HEK293 (cell line): ENCODE measurements around the gene SELENOM.

Source experiments
- CTCF ChIP-seq: fragments of 450-650 bp; formaldehyde crosslinking; IDR thresholded peaks from 2 replicates; pipeline ENCODE4 v1.5.1; 2016; ENCODE audit warnings: missing biosample characterization, missing genetic modification characterization
- MZF1 ChIP-seq: fragments of 450-650 bp; formaldehyde crosslinking; IDR thresholded peaks from 2 replicates; pipeline ENCODE4 v1.5.1; 2017; ENCODE audit warnings: missing biosample characterization, missing genetic modification characterization, borderline replicate concordance
- SALL2 ChIP-seq: fragments of 450-650 bp; formaldehyde crosslinking; IDR thresholded peaks from 2 replicates; pipeline ENCODE4 v1.5.0; 2017; ENCODE audit warnings: missing biosample characterization, mild to moderate bottlenecking, missing genetic modification characterization, borderline replicate concordance
- ZBTB10 ChIP-seq: fragments of 450-650 bp; formaldehyde crosslinking; IDR thresholded peaks from 2 replicates; pipeline ENCODE4 v1.5.1; 2016; ENCODE audit warnings: missing biosample characterization, missing genetic modification characterization
- ZNF121 ChIP-seq: fragments of 450-650 bp; formaldehyde crosslinking; IDR thresholded peaks from 2 replicates; pipeline ENCODE4 v1.5.1; 2016; ENCODE audit warnings: missing biosample characterization, missing genetic modification characterization
- ZNF133 ChIP-seq: fragments of 450-650 bp; formaldehyde crosslinking; IDR thresholded peaks from 2 replicates; pipeline ENCODE4 v1.5.1; 2016; ENCODE audit warnings: missing biosample characterization, missing genetic modification characterization
- ZNF18 ChIP-seq: fragments of 450-650 bp; formaldehyde crosslinking; IDR thresholded peaks from 2 replicates; pipeline ENCODE4 v1.5.1; 2016; ENCODE audit warnings: missing biosample characterization, missing genetic modification characterization
- ZNF311 ChIP-seq: fragments of 450-650 bp; formaldehyde crosslinking; IDR thresholded peaks from 2 replicates; pipeline ENCODE4 v1.5.1; 2017; ENCODE audit warnings: missing biosample characterization, missing genetic modification characterization, borderline replicate concordance
- ZNF549 ChIP-seq: fragments of 450-650 bp; IDR thresholded peaks from 2 replicates; pipeline ENCODE4 v1.5.1; 2018; ENCODE audit warnings: missing biosample characterization, missing genetic modification characterization, mild to moderate bottlenecking, inconsistent platforms, moderate library complexity
- ZNF776 ChIP-seq: fragments of 450-650 bp; formaldehyde crosslinking; IDR thresholded peaks from 2 replicates; pipeline ENCODE4 v1.5.0; 2017; ENCODE audit warnings: missing biosample characterization, missing genetic modification characterization, borderline replicate concordance

GRCh38 chr22:31098632-31099110 lies 8.7 kb downstream of the SELENOM start:
- TF ChIP-seq ZNF549 (tag by site-specific recombination), result no peak
- no peak for TF ChIP-seq CTCF (tag by site-specific recombination)
- no peak for TF ChIP-seq ZBTB10 (tag by site-specific recombination)
- TF ChIP-seq ZNF121 (tag by site-specific recombination), result no peak
- TF ChIP-seq ZNF776 (tag by site-specific recombination), result no peak
- no peak for TF ChIP-seq ZNF311 (tag by site-specific recombination)
- TF ChIP-seq ZNF133 (tag by site-specific recombination), result no peak
- TF ChIP-seq ZNF18 (tag by site-specific recombination), result no peak
- TF ChIP-seq MZF1 (tag by site-specific recombination), result no peak
- TF ChIP-seq SALL2 (tag by site-specific recombination), result no peak
